GM12891 (cell line): Measurements from ENCODE around the gene NEDD4L.

ENCODE experiments used
- POLR2A ChIP-seq: IDR thresholded peaks from 2 replicates; pipeline ENCODE4 v1.6.1; 2011; ENCODE audit warnings: low read depth, low read length, control low read depth
- TAF1 ChIP-seq: IDR thresholded peaks from 2 replicates; pipeline ENCODE4 v1.6.1; 2011; ENCODE audit warnings: low read depth, low read length, control low read depth

DNA sequence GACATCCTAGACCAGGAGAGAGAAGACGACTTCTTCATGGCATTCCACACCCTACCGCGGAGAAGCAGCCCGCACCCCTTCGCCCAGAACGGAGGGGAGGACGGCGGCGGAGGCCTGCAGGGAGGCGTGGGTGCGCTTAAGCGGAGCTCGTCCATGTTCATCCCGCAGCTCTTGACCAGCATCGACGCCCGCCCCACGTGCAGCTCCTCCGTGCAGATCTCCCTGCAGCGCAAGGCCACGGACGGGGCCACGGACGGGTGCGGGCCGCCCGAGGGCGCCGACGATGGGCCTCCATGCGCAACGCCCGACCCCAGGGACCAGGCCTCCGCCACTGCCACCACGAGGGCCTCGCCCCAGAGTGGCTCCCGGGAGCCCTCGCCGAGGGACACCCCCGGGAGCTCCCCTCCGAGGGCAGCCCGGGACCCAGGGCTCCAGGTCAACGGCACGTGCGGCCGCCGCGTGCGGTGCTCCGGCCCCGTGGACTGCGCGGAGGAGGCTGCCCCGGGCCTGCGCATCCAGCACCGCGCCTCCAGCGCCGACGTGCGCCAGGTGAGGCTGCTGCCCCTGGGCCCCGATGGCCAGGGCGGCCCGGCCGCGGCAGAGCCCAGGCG lies 211.8 kb downstream of the NEDD4L start:
- TF ChIP-seq TAF1 (no peak), POLR2A (no peak)
